Measurements from ENCODE around the gene TRAPPC2L.

DNA sequence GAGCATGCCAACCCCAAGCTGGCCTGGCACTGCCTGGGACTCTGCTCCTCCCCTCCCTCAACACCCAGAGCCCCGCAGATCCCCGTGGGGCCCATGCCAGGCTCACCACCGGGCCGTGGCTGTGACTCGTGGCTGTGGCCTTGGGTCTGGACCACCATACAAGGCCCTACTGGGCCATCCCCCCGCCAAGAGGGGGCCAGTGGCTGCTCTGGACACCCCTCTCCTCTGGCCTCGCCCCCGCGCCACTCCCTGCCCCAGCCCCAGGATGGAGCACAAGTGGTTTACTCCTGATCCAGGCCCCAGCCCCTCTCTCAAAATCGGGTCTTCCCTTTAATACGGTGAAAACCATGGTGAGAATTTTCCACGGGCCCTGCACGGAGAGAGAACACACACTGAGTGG, 6.5 kb downstream of the TRAPPC2L start:
- no peak for TF ChIP-seq ZFP1 (CRISPR knock-in tag; IDR thresholded peaks at IDR 0.05)
- TF ChIP-seq, protein P1, sequence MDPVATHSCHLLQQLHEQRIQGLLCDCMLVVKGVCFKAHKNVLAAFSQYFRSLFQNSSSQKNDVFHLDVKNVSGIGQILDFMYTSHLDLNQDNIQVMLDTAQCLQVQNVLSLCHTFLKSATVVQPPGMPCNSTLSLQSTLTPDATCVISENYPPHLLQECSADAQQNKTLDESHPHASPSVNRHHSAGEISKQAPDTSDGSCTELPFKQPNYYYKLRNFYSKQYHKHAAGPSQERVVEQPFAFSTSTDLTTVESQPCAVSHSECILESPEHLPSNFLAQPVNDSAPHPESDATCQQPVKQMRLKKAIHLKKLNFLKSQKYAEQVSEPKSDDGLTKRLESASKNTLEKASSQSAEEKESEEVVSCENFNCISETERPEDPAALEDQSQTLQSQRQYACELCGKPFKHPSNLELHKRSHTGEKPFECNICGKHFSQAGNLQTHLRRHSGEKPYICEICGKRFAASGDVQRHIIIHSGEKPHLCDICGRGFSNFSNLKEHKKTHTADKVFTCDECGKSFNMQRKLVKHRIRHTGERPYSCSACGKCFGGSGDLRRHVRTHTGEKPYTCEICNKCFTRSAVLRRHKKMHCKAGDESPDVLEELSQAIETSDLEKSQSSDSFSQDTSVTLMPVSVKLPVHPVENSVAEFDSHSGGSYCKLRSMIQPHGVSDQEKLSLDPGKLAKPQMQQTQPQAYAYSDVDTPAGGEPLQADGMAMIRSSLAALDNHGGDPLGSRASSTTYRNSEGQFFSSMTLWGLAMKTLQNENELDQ (CRISPR knock-in tag; IDR thresholded peaks at IDR 0.05; ENCODE audit: borderline replicate concordance): no peak
- no peak for TF ChIP-seq FOXK2 (IDR thresholded peaks at IDR 0.05)
- no peak for TF ChIP-seq ARNT (IDR thresholded peaks at IDR 0.05)
- TF ChIP-seq POLR2AphosphoS5 (IDR thresholded peaks at IDR 0.05; ENCODE audit: low read depth, low read length): no peak
- no peak for TF ChIP-seq ASH2L (IDR thresholded peaks at IDR 0.05; ENCODE audit: insufficient read length, low read depth, low read length)

Measured in HepG2 (cell line).